ENCODE measurements around the gene AFF1.

DNA sequence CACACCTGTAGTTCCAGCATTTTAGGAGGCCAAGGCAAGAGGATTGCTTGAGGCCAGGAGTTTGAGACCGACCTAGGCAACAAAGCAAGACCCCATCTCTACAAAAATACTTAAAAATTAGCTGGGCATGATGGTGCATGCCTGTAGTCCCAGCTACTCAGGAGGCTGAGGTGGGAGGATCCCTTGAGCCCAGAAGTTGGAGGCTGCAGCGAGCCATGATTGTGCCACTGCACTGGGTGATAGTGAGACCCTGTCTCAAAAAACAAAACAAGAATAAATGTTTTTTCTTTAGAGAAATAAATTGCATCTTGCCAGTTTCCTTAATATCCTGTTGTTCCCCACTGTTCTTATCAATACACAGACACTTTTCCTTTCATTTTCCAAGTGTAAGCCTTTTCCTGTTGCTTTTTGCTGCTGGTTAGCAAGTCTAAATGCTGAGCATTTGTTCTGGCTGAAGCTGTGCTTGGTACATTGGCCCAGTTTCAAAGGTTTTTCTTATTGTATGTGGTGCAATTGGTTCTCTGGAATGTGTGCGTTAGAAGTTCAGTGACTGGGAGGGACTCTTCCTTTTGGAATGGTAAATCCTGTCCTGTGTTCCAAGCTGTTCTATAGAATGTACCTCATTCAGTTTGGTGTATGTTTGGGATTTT, 98.2 kb downstream of the AFF1 start:
- TF ChIP-seq CTCF (IDR thresholded peaks at IDR 0.05; ENCODE audit: insufficient read depth, low read length, poor library complexity, severe bottlenecking) = no peak
- TF ChIP-seq EZH2phosphoT487 (conservative IDR thresholded peaks at IDR 0.05; ENCODE audit: low read length) = no peak
